Measurements from ENCODE around the gene FXYD5.

GRCh38 chr19:35128398-35129057, 26.0 kb upstream of the FXYD5 start:
- no peak for TF ChIP-seq GATA2 (IDR thresholded peaks at IDR 0.05; ENCODE audit: low read depth, low read length)
- no peak for TF ChIP-seq GATA3 (IDR thresholded peaks at IDR 0.05; ENCODE audit: low read depth, low read length)

All from SH-SY5Y (cell line).